Keratinocyte (primary cell): ENCODE results near the gene SKOR1. TPM values are rescaled to one million over a fixed set of nuclear protein-coding genes. Genes with fewer than 3 reads are reported as not detected.

Experiments used
- DNase-seq: peaks from one replicate; pipeline ENCODE4 v3.0.0-alpha.2; 2011; ENCODE audit warnings: low read depth, missing footprints, low spot score
- FAIRE-seq: peaks from 2 replicates; lab custom pipeline; 2011; peaks lifted over from hg19 to GRCh38; lab: Jason Lieb, UNC
- H2AFZ ChIP-seq: 2 replicates; pipeline ENCODE4 v1.6.0; 2012; ENCODE audit warnings: low read length, control low read depth, inconsistent platforms; ENCODE audit not compliant: control insufficient read depth
- H3K27ac ChIP-seq: 2 replicates; pipeline ENCODE4 v1.5.1; 2011; ENCODE audit warnings: low read length; ENCODE audit not compliant: control insufficient read depth, insufficient read depth
- H3K27me3 ChIP-seq: 3 replicates; pipeline ENCODE4 v1.6.0; 2011; ENCODE audit warnings: low read length; ENCODE audit not compliant: control insufficient read depth, insufficient read depth; ENCODE audit errors: extremely low read depth
- H3K36me3 ChIP-seq, 2 experiments: 2 replicates in 1 of 2; 3 replicates in 1 of 2; pipeline ENCODE4 v1.5.1; 2011; ENCODE audit warnings: low read length in 2 of 2, mild to moderate bottlenecking in 1 of 2; ENCODE audit not compliant: control insufficient read depth in 2 of 2, insufficient read depth in 2 of 2; ENCODE audit errors: extremely low read depth in 1 of 2
- H3K4me1 ChIP-seq: 3 replicates; pipeline ENCODE4 v1.5.1; 2011; ENCODE audit warnings: low read length; ENCODE audit not compliant: control insufficient read depth, insufficient read depth; ENCODE audit errors: extremely low read depth
- H3K4me2 ChIP-seq: 3 replicates; pipeline ENCODE4 v1.6.0; 2011; ENCODE audit warnings: low read depth, low read length; ENCODE audit not compliant: control insufficient read depth, insufficient read depth; ENCODE audit errors: extremely low read depth
- H3K4me3 ChIP-seq, 3 experiments: fragments of 200-600 bp in 1 of 3; sonication (generic) in 1 of 3; 2 replicates in 2 of 3; 3 replicates in 1 of 3; pipeline ENCODE4 v1.5.1; 2011 to 2016; ENCODE audit warnings: low read length in 3 of 3, mild to moderate bottlenecking in 3 of 3, control low read depth in 2 of 3, inconsistent platforms in 1 of 3, low read depth in 1 of 3, mixed read lengths in 1 of 3, mixed run types in 1 of 3, moderate library complexity in 1 of 3; ENCODE audit not compliant: control insufficient read depth in 2 of 3, insufficient read depth in 2 of 3; ENCODE audit errors: extremely low read depth in 1 of 3
- H3K79me2 ChIP-seq: 2 replicates; pipeline ENCODE4 v1.6.0; 2012; ENCODE audit warnings: low read length; ENCODE audit not compliant: control insufficient read depth, insufficient read depth
- H3K9ac ChIP-seq: 3 replicates; pipeline ENCODE4 v1.6.0; 2011; ENCODE audit warnings: low read length; ENCODE audit not compliant: control insufficient read depth, insufficient read depth; ENCODE audit errors: extremely low read depth
- H3K9me1 ChIP-seq: 3 replicates; pipeline ENCODE4 v1.6.0; 2011; ENCODE audit warnings: low read length; ENCODE audit not compliant: control insufficient read depth, insufficient read depth; ENCODE audit errors: extremely low read depth
- H3K9me3 ChIP-seq: 2 replicates; pipeline ENCODE4 v1.5.1; 2012; ENCODE audit warnings: low read depth, low read length; ENCODE audit not compliant: control insufficient read depth
- H4K20me1 ChIP-seq: 3 replicates; pipeline ENCODE4 v1.6.0; 2011; ENCODE audit warnings: low read length; ENCODE audit not compliant: control insufficient read depth, insufficient read depth; ENCODE audit errors: extremely low read depth
- CTCF ChIP-seq, 3 experiments: IDR thresholded peaks in 1 of 3; conservative IDR thresholded peaks in 1 of 3; optimal IDR thresholded peaks in 1 of 3; 2 replicates in 2 of 3; 3 replicates in 1 of 3; pipeline versions ENCODE3 to v1.5.1; 2011; ENCODE audit warnings: low read length in 3 of 3, mild to moderate bottlenecking in 3 of 3, moderate library complexity in 2 of 3, control low read depth in 1 of 3, inconsistent platforms in 1 of 3; ENCODE audit not compliant: insufficient read depth in 2 of 3; ENCODE audit errors: extremely low read depth in 1 of 3
- EZH2 ChIP-seq: IDR thresholded peaks from one replicate; pipeline ENCODE4 v1.6.1; 2012; ENCODE audit warnings: inconsistent platforms, mild to moderate bottlenecking, low read length, moderate library complexity
- dilution Hi-C: fragments of 300-500 bp; cut with MboI; formaldehyde crosslinking; loops from one replicate; pipeline ENCODE4 v1.7.0; 2020; ENCODE audit warnings: low sequenced_read_pairs; ENCODE audit not compliant: extremely low pct_ligation_motif_present
- polyA plus RNA-seq, 5 experiments: library from polyadenylated mRNA; depleted of rRNA in 3 of 5; stranded (reverse) in 3 of 5; stranded (forward) in 1 of 5; unstranded in 1 of 5; fragments of >200 nt; gene quantifications; 1 replicate in 1 of 5; 2 replicates in 3 of 5; 3 replicates in 1 of 5; pipeline versions ENCODE4 v1.2.1 to v1.2.3, GENCODE V29; 2011 to 2012; ENCODE audit warnings: missing spikeins in 2 of 5, low read depth in 1 of 5, low replicate concordance in 1 of 5

Gene SKOR1
- polyA plus RNA-seq, 1 donor (not counting 4 experiments of a cell fraction or from before 2014, with no cell fraction given): 0.03 TPM

- no peak overlapping the region for H3K4me3 ChIP-seq
- no peaks in the 10 kb centered on the region for H3K36me3 ChIP-seq
- DNase-seq (no peak), FAIRE-seq (no peak)
- H2AFZ ChIP-seq: no peak overlapping the region
- TF ChIP-seq CTCF (optimal IDR thresholded peaks at IDR 0.05 in 1 of 3, IDR thresholded peaks at IDR 0.05 in 1 of 3, conservative IDR thresholded peaks at IDR 0.05 in 1 of 3; ENCODE audit: extremely low read depth in 1 of 3, insufficient read depth in 2 of 3, low read length in 3 of 3) (no peak), EZH2 (no peak)
- no peak overlapping the region for H3K4me2 ChIP-seq
- dilution Hi-C loops: no loop called here
- no peaks in the 10 kb centered on the region for H3K79me2 ChIP-seq
- H3K9me1 ChIP-seq: no peaks in the 10 kb centered on the region
- no peaks in the 10 kb centered on the region for H3K9me3 ChIP-seq
- H3K27ac ChIP-seq: no peak overlapping the region
- no peaks in the 10 kb centered on the region for H3K27me3 ChIP-seq
- no peaks in the 10 kb centered on the region for H4K20me1 ChIP-seq
- no peak overlapping the region for H3K9ac ChIP-seq
- H3K4me1 ChIP-seq: no peaks in the 10 kb centered on the region
These were observed 21.1 kb upstream of the SKOR1 start for GRCh38 chr15:67803996-67804843.

GRCh38 chr15:67805008-67805665, 20.2 kb upstream of the SKOR1 start:
- Histone ChIP-seq H3K4me2 (no peak overlapping the region), H2AFZ (no peak overlapping the region), H3K27me3 (no peaks in the 10 kb centered on the region), H3K36me3 (no peaks in the 10 kb centered on the region), H3K9me1 (no peaks in the 10 kb centered on the region), H4K20me1 (no peaks in the 10 kb centered on the region), H3K27ac (no peak overlapping the region), H3K9me3 (no peaks in the 10 kb centered on the region), H3K9ac (no peak overlapping the region), H3K4me3 (no peak overlapping the region), H3K79me2 (no peaks in the 10 kb centered on the region), H3K4me1 (no peaks in the 10 kb centered on the region)
- FAIRE-seq (no peak), DNase-seq (no peak)
- TF ChIP-seq CTCF (optimal IDR thresholded peaks at IDR 0.05 in 1 of 3, IDR thresholded peaks at IDR 0.05 in 1 of 3, conservative IDR thresholded peaks at IDR 0.05 in 1 of 3; ENCODE audit: extremely low read depth in 1 of 3, insufficient read depth in 2 of 3, low read length in 3 of 3): no peak
- TF ChIP-seq EZH2: no peak
- dilution Hi-C loops: no loop called here
